CD14-positive monocyte (primary cell): Measurements from ENCODE around the gene TRAF5. TPM values are rescaled to one million over a fixed set of nuclear protein-coding genes. Genes with fewer than 3 reads are reported as not detected.
"Not testable (repeated sequence)": the region's sequence is repeated elsewhere in the genome, so short reads cannot be mapped to it uniquely, and the experiment has no call there.

Experiments used
- DNase-seq, 3 donors: peaks; one replicate each; pipeline ENCODE4 v3.0.0-alpha.2; 2011 to 2022
- H2AFZ ChIP-seq: 2 replicates; pipeline ENCODE4 v1.6.0; 2012; ENCODE audit warnings: mild to moderate bottlenecking, low read depth, low read length, inconsistent platforms; ENCODE audit not compliant: insufficient read depth, poor library complexity, severe bottlenecking
- H3K27ac ChIP-seq, 2 donors: 1 replicate in 1 of 2; 2 replicates in 1 of 2; pipeline ENCODE4 v1.5.1; 2012 to 2013; ENCODE audit warnings: low read length in 2 of 2, control low read depth in 1 of 2, inconsistent platforms in 1 of 2, low read depth in 1 of 2, mild to moderate bottlenecking in 1 of 2
- H3K27me3 ChIP-seq, 2 donors: one replicate each; pipeline versions ENCODE4 v1.6.0 to v1.6.1; 2011 to 2013; ENCODE audit warnings: low read length in 2 of 2; ENCODE audit not compliant: control insufficient read depth in 2 of 2, insufficient read depth in 2 of 2
- H3K36me3 ChIP-seq, 2 donors: replicated peaks in 1 of 2; 1 replicate in 1 of 2; 2 replicates in 1 of 2; pipeline versions ENCODE4 v1.5.1 to v1.6.1; 2012 to 2013; ENCODE audit warnings: low read length in 2 of 2, control low read depth in 1 of 2, inconsistent platforms in 1 of 2, mild to moderate bottlenecking in 1 of 2; ENCODE audit not compliant: insufficient read depth in 2 of 2, control insufficient read depth in 1 of 2
- H3K4me1 ChIP-seq, 2 donors: 1 replicate in 1 of 2; 2 replicates in 1 of 2; pipeline versions ENCODE4 v1.5.1 to v1.6.1; 2012 to 2013; ENCODE audit warnings: low read length in 2 of 2, control low read depth in 1 of 2, inconsistent platforms in 1 of 2, mild to moderate bottlenecking in 1 of 2, moderate library complexity in 1 of 2; ENCODE audit not compliant: insufficient read depth in 2 of 2, control insufficient read depth in 1 of 2
- H3K4me2 ChIP-seq: replicated peaks from 2 replicates; pipeline ENCODE3; 2012; ENCODE audit warnings: low read length, moderate library complexity, mild to moderate bottlenecking; ENCODE audit not compliant: poor library complexity, severe bottlenecking; ENCODE audit errors: extremely low read depth
- H3K4me3 ChIP-seq, 3 experiments: fragments of 200-600 bp in 1 of 3; sonication (generic) in 1 of 3; replicated peaks in 1 of 3; 1 replicate in 2 of 3; 2 replicates in 1 of 3; pipeline ENCODE4 v1.5.1; 2011 to 2013; ENCODE audit warnings: low read length in 3 of 3, mild to moderate bottlenecking in 3 of 3, control low read depth in 2 of 3, low read depth in 2 of 3, inconsistent platforms in 1 of 3, moderate library complexity in 1 of 3
- H3K79me2 ChIP-seq: 2 replicates; pipeline ENCODE4 v1.6.0; 2012; ENCODE audit warnings: mild to moderate bottlenecking, control low read depth, inconsistent platforms, low read length, moderate library complexity; ENCODE audit not compliant: insufficient read depth
- H3K9ac ChIP-seq: 2 replicates; pipeline ENCODE4 v1.6.0; 2017; ENCODE audit warnings: low read length, mild to moderate bottlenecking; ENCODE audit not compliant: insufficient read depth, poor library complexity, severe bottlenecking
- H3K9me3 ChIP-seq, 2 donors: replicated peaks in 1 of 2; 1 replicate in 1 of 2; 2 replicates in 1 of 2; pipeline versions ENCODE4 v1.5.1 to v1.6.1; 2012 to 2013; ENCODE audit warnings: low read length in 2 of 2, control low read depth in 1 of 2; ENCODE audit not compliant: control insufficient read depth in 1 of 2, insufficient read depth in 1 of 2
- H4K20me1 ChIP-seq: 2 replicates; pipeline ENCODE4 v1.6.0; 2012; ENCODE audit warnings: mild to moderate bottlenecking, low read length, control low read depth, moderate library complexity; ENCODE audit not compliant: insufficient read depth
- H3K27ac Mint-ChIP-seq, 7 donors: one replicate each; pipeline ENCODE4 v1.8.0; 2020; ENCODE audit warnings: mild to moderate bottlenecking in 7 of 7, mixed read lengths in 7 of 7, moderate library complexity in 6 of 7, inconsistent platforms in 2 of 7
- H3K27me3 Mint-ChIP-seq, 3 donors: one replicate each; pipeline ENCODE4 v1.8.0; 2021 to 2022; ENCODE audit warnings: low read depth in 3 of 3, mild to moderate bottlenecking in 3 of 3, mixed read lengths in 3 of 3, moderate library complexity in 3 of 3, inconsistent platforms in 1 of 3
- H3K36me3 Mint-ChIP-seq, 2 donors: one replicate each; pipeline ENCODE4 v1.8.0; 2020; ENCODE audit warnings: mixed read lengths in 2 of 2, inconsistent platforms in 1 of 2, mild to moderate bottlenecking in 1 of 2
- H3K4me1 Mint-ChIP-seq: one replicate; pipeline ENCODE4 v1.8.0; 2020; ENCODE audit warnings: mild to moderate bottlenecking, mixed read lengths
- H3K4me3 Mint-ChIP-seq, 2 donors: one replicate each; pipeline ENCODE4 v1.8.0; 2020; ENCODE audit warnings: mild to moderate bottlenecking in 2 of 2, mixed read lengths in 2 of 2, moderate library complexity in 1 of 2
- H3K9me3 Mint-ChIP-seq, 7 donors: one replicate each; pipeline ENCODE4 v1.8.0; 2020 to 2022; ENCODE audit warnings: mixed read lengths in 7 of 7, mild to moderate bottlenecking in 6 of 7, moderate library complexity in 6 of 7, inconsistent platforms in 2 of 7
- WGBS: methylation state at CpG from one replicate; pipeline ENCODE4 v1.1.5; 2013; ENCODE audit warnings: missing lambda C conversion rate; ENCODE audit not compliant: insufficient coverage; 5-methylcytosine and 5-hydroxymethylcytosine counted together
- intact Hi-C, 2 donors: fragments of 100-400 bp; cut with micrococcal nuclease; formaldehyde crosslinking; loops; one replicate each; pipeline versions ENCODE4 v1.15.0 to v1.15.1; 2023
- polyA plus RNA-seq, 3 donors: library from polyadenylated mRNA; depleted of rRNA in 1 of 3; unstranded in 2 of 3; stranded (reverse) in 1 of 3; fragments of 300-500 nt in 2 of 3; fragments of >200 nt in 1 of 3; fragmentation: Illumina TruSeq in 2 of 3; gene quantifications; 1 replicate in 2 of 3; 2 replicates in 1 of 3; pipeline ENCODE4 v1.2.3, GENCODE V29; 2012 to 2021
- TF ChIP-seq, protein P1 (sequence below): fragments of 200-600 bp; IDR thresholded peaks from one replicate; pipeline ENCODE4 v1.8.0; 2022; ENCODE audit warnings: antibody characterized with exemption, mild to moderate bottlenecking

Gene TRAF5
- polyA plus RNA-seq, 3 donors: 1.0 to 3.8 (median 1.6) TPM

DNA sequence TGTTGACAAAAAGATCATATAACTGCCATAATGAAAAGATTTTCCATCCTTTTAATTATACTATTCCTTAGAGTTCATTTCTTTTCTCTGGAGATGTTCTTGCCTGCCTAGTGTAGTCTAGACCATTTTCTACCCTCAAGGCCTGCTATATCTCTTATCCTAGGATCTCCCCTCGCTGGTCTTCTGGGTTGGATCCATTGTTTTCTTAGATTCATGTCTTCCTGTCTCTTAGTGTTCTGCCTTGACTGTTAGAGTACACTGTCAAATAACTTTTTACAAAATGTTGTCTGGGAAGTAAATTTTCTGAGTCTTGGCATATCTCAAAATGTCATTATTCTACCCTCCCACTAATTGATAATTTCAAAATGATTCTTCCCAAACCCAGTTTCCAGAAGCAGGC lies 66.6 kb downstream of the TRAF5 start:
- Mint-ChIP-seq H3K4me1 (peaks cover 3% of the 10 kb centered on the region), H3K4me3 (no peak overlapping the region), H3K36me3 (peaks cover 15% of the 10 kb centered on the region in 2 donors), H3K27me3 (peaks cover 0 to 3% (median 2%) of the 10 kb centered on the region in 3 donors), H3K27ac (no peak overlapping the region), H3K9me3 (peaks cover 0 to 2% (median 0%) of the 10 kb centered on the region in 7 donors)
- TF ChIP-seq, protein P1, sequence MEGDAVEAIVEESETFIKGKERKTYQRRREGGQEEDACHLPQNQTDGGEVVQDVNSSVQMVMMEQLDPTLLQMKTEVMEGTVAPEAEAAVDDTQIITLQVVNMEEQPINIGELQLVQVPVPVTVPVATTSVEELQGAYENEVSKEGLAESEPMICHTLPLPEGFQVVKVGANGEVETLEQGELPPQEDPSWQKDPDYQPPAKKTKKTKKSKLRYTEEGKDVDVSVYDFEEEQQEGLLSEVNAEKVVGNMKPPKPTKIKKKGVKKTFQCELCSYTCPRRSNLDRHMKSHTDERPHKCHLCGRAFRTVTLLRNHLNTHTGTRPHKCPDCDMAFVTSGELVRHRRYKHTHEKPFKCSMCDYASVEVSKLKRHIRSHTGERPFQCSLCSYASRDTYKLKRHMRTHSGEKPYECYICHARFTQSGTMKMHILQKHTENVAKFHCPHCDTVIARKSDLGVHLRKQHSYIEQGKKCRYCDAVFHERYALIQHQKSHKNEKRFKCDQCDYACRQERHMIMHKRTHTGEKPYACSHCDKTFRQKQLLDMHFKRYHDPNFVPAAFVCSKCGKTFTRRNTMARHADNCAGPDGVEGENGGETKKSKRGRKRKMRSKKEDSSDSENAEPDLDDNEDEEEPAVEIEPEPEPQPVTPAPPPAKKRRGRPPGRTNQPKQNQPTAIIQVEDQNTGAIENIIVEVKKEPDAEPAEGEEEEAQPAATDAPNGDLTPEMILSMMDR: no peak
- H3K27me3 ChIP-seq: no peaks in the 10 kb centered on the region
- no peaks in the 10 kb centered on the region for H3K36me3 ChIP-seq
- H3K4me1 ChIP-seq: no peaks in the 10 kb centered on the region
- no peaks in the 10 kb centered on the region for H3K79me2 ChIP-seq
- H3K4me3 ChIP-seq: no peak overlapping the region
- no peak for DNase-seq
- intact Hi-C loops: no loop called here
- H3K27ac ChIP-seq: no peak overlapping the region
- H3K9ac ChIP-seq: no peak overlapping the region
- no peak overlapping the region for H2AFZ ChIP-seq
- H3K9me3 ChIP-seq: no peaks in the 10 kb centered on the region
- no peaks in the 10 kb centered on the region for H4K20me1 ChIP-seq
- no peak overlapping the region for H3K4me2 ChIP-seq
- no CpG with 5 or more reads among the region's 1 CpG for WGBS

DNA sequence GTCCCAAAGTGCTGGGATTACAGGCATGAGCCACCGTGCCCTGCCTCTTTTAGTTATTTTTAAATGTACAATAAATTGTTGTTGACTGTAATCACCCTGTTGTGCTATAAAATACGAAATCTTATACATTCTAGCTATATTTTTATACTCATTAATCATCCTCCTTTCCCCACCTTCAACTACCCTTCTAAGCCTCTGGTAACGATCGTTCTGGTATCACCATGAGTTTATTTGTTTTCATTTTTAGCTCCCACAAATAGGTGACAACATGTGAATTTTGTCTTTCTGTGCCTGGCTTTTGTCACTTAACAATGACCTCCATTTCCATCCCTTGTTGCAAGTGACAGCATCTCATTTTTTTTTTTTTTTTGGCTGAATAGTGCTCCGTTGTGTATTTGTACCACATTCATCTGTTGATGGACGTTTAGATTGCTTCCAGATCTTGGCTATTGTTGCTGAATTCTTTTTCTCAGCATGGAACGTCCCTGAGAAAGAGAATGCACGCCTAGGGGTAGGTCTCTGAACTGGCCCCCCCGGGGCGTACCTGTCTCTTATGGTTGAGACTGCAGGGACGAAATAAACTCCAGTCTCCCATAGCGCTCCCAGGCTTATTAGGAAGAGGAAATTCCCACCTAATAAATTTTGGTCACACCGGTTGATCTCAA lies 71.8 kb downstream of the TRAF5 start:
- H3K4me2 ChIP-seq, H3K27ac Mint-ChIP-seq, H3K27me3 Mint-ChIP-seq, intact Hi-C loops, H3K9ac ChIP-seq, H3K27ac ChIP-seq, H3K27me3 ChIP-seq, DNase-seq, H3K9me3 ChIP-seq, H3K4me1 ChIP-seq, H2AFZ ChIP-seq, H3K4me3 Mint-ChIP-seq, H3K79me2 ChIP-seq, H3K9me3 Mint-ChIP-seq, H4K20me1 ChIP-seq, H3K36me3 ChIP-seq, H3K4me3 ChIP-seq, H3K4me1 Mint-ChIP-seq: not testable (repeated sequence)
- peaks cover 17 to 21% of the 10 kb centered on the region in 2 donors for H3K36me3 Mint-ChIP-seq
- 83% methylated on average over 3 of the region's 13 CpGs for WGBS

DNA sequence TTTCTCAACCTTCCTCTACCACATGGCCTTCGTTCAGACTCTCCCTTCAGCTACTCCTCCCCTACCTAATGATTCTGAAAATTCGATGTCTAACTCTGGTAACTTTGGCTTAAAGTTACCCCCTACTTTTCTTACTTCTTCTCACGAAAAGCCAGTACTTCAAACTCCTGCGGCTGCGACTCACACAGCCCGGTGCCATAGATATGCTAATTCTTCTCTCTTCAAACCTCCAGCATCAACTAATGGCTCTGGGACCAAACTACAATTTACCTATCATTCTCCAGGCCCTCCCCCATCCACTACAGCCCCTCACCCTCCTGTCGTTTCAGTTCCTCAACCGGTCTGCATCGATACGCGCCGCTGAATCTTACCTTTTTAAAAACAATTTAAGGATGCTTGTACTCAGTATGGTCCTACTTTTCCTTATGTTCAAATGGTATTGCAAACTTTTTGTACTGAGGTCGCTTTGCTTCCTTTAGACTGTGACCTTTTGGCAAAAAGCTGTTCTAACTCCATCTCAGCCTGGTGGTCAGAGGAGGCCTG lies 73.3 kb downstream of the TRAF5 start:
- H3K79me2 ChIP-seq, H4K20me1 ChIP-seq, H3K4me3 ChIP-seq, H3K9ac ChIP-seq, H3K27ac ChIP-seq, H3K4me1 Mint-ChIP-seq, H3K27me3 Mint-ChIP-seq, DNase-seq, H3K4me3 Mint-ChIP-seq, H3K4me2 ChIP-seq, H2AFZ ChIP-seq, H3K36me3 ChIP-seq, intact Hi-C loops, H3K27ac Mint-ChIP-seq, H3K9me3 Mint-ChIP-seq, H3K9me3 ChIP-seq, H3K4me1 ChIP-seq, H3K27me3 ChIP-seq: not testable (repeated sequence)
- peaks cover 16 to 26% of the 10 kb centered on the region in 2 donors for H3K36me3 Mint-ChIP-seq
- 98% methylated on average over 11 of the region's 13 CpGs for WGBS

DNA sequence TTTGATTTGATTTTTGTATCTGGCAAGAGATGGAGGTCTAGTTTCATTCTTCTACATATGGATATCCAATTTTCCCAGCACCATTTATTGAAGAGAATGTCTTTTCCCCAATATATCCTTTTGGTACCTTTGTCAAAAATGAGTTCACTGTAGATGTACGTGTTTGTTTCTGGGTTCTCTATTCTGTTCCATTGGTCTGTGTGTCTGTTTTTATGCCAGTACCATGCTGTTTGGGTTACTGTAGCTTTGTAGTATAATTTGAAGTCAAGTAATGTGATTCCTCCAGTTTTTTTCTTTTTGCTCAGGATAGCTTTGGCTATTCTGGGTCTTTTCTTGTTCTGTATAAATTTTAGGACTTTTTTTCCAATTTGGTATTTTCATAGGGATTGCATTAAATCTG lies 75.1 kb downstream of the TRAF5 start:
- H3K4me3 Mint-ChIP-seq, H3K79me2 ChIP-seq, DNase-seq, H3K27ac Mint-ChIP-seq, H3K9ac ChIP-seq, H2AFZ ChIP-seq, H3K27ac ChIP-seq, H3K27me3 Mint-ChIP-seq, H3K9me3 ChIP-seq, H3K4me3 ChIP-seq, H3K4me1 ChIP-seq, intact Hi-C loops, H4K20me1 ChIP-seq, H3K4me2 ChIP-seq, H3K27me3 ChIP-seq, H3K4me1 Mint-ChIP-seq, H3K36me3 ChIP-seq: not testable (repeated sequence)
- no CpG with 5 or more reads among the region's 1 CpG for WGBS
- H3K9me3 Mint-ChIP-seq: peaks cover 2 to 11% (median 8%) of the 10 kb centered on the region in 7 donors
- H3K36me3 Mint-ChIP-seq: peaks cover 18 to 27% of the 10 kb centered on the region in 2 donors
